NK-92 (cell line): Measurements from ENCODE around the gene NRP1.
"Not testable (repeated sequence)": the region's sequence is repeated elsewhere in the genome, so short reads cannot be mapped to it uniquely, and the experiment has no call there.

ENCODE experiments used
- DNase-seq: peaks from one replicate; lab custom pipeline; 2025; ENCODE audit not compliant: unreplicated experiment; lab: John Stamatoyannopoulos, UW

NRP1 gene

DNA sequence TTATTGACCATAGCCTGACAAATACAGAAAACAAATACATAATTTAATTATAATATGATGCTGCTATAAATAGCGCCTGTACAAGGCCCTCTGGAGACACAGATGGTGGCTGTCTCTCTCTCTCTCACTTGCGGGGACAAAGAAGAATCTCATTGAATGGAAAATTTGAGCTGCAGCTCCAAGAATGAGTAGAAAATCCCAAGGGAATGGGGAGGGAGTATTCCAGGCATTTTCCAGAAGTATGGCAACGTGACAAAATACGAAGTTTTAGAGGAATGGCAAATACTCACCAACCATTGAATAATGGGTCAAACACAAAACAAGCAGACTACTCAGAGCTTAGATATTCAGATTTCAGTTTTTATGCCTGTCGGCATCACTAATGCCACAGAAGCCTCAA is 179.9 kb downstream of the NRP1 start:
- no peak for DNase-seq

DNA sequence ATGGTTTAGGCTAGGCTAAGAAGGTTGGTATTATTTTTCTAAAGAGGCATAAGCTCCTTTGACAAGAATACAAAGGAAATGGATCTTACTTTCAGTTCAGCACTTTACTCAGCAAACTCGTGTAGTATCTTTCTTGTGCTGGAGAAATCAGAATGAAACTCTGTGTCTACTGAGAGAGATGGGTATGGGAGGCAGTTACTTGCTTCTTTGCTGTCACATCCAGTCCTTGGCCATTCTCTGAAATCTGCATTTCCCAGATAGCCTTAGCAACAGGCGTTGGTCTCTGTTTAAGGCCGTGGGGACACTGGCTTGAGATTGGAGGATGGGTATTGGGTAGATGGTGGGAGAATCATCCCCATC is 180.5 kb downstream of the NRP1 start:
- DNase-seq, result no peak

DNA sequence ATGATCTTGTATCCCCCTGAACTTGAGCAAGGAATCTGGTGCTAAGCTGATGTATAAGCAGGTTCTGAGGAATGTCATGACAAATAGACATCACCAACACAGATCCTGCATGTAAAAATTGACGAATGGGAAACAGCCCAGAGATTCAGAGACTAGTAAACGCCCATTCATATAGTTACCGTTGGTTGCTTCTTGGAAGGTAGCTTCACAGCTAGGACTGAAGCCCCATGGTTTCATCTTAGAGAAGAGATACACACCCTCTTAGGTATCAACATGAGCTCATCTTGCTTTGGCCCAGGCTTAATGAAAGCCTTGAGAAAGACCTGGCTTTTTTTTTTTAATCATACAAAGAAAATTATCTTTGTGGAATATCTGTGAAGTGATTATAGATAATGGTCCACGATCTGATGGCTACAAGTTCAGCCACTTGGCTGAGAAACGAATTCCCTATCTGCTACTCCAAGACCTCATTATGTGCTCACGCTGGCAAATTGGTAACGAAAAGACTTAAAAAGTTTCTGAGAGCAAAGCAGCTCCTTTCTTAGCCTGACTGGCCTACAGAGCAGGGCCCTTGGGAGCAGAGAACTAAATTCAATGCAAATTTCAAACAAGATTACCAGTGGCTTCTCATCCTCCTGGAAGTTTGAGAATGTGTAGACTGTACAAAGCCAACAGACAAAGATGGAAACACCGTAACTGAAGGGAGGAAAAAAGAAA is 181.1 kb downstream of the NRP1 start:
- no peak for DNase-seq

DNA sequence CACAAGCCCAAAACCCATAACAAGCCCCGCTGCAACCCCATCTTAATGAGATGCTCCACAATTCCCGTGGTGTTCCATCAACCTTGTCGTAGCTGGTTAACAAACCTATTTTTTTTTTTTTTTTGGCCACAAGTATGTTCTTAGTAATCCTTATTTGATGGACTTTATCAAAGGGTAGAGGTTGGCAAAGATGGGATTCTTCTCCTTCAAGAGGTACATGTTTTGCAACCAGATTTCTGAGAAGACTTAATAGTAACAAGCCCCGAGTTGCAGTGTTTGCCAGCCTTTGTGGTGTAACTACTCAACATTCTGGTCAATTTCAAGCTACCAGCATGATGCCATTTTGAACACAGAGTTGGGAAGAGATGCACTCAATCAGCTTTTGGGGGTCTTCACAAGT is 181.7 kb downstream of the NRP1 start:
- DNase-seq, result no peak

DNA sequence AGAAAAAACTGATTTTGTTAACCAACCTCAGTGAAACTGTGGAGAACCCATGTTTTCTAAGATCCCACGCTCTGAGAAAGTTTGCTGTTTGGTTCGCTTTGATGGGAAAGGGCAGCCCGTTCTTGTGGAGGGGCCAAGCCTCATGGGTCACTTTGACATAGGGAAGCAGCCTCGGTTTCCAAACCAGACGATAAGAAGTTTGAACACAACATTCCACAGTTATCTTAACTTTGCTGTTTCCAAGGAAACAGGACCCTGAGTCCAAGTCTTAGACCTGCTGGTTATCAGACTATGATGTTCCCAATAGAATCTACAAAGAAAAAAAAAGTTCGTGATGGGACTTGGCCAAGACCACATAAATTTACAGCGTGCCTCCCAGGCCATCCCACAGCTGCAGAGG is 182.3 kb downstream of the NRP1 start:
- DNase-seq, result no peak

DNA sequence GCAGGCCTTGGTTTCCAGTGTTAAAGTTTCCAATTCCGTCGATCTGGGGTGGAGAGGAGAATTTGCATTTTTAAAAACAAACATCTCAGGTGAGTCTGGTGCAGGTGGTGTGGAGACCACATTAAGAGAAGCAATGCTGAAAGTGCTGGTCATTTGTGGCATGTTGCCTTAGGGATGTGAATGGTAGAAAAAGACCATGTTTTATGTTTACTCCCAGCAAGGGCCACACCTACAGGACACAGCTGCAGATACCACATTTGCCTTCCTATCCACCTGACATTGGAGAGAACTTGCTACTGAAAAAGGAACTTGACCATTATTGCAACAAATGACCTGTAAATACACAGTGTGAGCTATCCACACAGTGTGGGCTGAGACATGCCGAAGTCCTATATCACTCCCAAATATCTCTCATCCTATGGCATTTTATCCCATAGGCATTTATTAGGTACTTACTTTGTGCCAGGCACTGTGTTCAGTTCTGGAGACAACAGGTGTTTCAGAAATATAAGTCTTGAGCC is 183.1 kb downstream of the NRP1 start:
- no peak for DNase-seq

DNA sequence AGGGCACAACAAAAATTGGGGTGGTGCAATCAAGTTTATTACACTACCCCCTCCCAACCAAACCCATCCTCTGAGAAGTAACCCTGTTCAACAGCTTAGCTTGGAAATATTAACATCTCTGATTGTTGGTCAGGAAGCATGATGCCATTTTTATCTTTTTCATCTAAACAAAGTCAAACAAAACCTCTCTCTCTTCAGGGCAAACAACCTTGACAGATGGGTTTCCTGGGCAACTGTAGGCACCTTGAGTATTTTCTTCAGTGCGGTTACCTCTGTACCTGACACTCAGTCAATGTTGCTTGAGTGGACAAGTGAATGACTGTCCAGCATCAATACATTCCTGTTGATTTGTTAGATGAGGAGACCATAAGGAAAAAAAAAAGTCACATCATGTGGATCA is 183.6 kb downstream of the NRP1 start:
- DNase-seq, result no peak

DNA sequence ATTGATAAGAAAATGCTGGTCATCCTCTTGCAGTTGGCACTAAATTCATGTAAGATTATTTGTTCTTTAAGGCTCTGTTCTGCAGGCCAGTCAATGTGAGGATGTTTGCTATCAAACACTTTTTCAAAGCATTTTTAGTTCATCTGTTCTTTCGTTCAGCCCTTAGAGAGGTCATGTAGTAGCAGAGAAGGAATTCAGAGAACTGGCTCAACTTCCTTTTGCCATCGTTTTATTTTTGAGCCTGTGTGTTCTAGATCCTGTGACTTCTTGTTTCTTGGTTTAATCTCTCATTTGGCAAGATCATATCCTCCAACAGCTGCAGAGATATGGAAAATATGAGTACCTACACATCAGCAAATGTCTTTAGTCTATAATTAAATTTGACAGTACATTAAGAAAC is 184.3 kb downstream of the NRP1 start:
- no peak for DNase-seq

DNA sequence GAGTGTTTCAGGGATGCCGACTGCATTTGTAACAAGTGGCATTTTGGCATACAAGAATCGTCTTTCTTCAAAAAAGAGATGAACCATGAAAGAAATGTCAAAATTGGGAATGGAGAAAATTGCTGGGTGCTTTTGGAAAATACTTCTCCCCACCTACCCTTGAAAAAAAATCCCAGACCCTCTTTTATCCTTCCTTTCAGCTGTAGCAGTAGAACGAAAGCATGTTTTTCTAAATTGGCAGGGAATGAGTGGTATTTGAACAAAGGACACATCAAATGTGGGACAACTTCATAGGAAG is 187.5 kb downstream of the NRP1 start:
- no peak for DNase-seq

DNA sequence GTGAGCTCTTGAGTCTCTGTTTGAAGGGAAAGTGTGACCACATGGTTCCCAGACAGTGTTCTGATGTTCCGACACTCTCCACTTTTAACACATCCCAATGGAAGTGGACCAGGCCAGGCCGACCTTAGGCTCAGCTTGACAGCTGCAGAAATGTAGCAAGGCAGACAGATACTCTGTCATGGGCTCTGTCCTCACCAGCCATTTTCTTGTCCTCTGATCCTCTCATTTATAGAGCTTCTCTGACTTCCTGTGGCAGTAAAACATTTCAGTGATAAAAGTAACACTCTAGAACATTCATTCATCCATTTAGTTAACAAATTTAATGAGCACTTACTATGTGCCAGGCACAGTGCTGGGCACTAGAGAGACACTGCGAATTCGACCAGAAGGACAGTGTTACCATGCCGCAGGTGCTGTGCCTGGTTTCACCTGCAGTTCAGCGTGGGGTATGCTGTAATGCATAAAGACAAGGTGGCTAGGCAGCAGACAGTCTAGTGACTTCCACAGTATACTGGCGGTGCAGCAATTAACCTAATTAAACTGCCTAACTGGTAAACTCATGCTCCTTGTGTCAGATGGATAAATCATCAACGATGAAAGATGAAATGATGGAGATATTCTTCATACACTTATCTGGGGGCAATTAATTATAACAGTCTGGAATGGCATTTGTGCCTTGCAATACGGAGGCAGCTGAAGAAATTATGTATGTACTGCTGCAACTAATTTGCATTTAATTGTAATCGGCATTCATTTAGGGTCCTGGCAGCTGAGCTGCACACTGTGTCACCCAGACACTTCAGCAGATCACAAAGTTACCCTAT is 188.1 kb downstream of the NRP1 start:
- no peak for DNase-seq

DNA sequence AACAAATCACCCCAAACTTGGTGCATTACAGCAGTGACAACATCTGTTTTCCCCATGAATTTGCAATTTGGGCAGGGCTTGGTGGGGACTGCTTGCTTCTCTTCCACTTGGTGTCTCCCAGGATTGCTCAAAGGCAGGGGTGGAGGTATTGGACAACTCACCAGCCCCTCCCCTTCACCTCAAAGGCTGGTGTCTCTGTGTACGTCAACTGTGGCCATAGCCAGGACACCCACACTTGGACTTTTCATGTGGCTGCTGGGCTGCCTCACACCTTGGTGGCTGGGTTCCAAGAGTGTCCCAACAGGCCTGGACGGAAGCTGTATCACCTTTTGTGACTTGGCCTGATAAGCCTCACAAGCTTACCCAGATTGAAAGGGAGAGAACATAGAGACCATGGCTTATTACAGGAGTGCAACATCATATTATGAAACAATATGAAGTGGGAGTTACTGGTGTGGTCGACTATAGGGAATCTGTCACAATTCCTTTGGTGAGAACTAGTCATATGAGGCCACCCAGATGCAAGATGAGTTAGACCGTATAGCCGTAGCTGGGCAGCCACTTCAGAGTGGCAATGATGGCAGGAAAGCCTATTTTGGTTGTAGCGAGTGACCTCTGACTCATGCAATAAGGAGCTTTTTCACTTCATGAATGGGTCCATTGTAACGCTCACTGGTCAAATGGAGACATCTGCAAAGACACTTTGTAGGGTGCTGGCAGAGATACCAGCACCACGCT is 188.8 kb downstream of the NRP1 start:
- no peak for DNase-seq

DNA sequence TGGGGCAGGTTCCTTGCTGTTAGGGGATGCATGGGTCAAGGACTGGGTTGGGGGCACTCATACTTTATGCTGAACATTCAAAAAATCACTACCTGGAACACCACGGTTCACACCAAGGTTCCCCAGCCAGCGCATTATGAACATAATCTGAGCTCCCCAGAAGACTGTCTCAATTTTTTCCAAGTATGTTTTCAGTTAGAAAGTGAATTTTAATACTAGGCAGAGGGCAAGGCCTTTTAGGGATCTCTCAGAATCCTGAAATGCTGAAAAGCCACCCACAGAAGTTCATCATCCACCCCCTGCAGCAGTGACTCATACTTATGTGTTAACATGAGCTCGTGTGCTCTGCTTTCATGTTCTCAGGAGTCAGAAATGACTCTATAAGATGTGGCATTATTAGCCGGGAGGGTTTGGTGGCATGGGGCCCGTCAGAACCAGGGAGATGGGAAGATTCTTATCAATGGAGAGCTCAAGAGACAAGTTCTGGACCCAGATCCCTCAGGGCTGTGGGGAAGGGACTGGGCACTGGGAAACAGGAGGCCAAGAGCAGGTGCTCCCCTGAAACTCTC is 191.2 kb downstream of the NRP1 start:
- DNase-seq, result no peak

DNA sequence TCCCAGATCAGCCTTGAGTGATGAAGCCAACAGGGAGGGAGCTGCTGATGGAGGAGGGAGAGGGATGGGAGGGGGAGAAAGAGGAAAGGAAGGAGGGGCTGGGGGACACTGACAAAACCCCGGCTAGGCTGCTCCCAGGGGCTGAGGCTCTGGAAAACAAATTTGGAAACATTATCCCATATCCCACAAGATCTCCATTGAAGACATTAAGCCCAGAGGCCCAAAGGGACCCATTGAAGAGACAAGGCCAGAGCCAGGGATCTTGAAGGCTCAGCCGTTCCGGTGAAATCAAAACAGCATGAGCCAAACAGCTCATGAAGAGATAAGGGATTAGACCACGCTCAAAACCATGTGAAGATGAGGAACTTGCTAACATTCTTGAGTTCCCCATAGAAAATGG is 192.2 kb downstream of the NRP1 start:
- no peak for DNase-seq

DNA sequence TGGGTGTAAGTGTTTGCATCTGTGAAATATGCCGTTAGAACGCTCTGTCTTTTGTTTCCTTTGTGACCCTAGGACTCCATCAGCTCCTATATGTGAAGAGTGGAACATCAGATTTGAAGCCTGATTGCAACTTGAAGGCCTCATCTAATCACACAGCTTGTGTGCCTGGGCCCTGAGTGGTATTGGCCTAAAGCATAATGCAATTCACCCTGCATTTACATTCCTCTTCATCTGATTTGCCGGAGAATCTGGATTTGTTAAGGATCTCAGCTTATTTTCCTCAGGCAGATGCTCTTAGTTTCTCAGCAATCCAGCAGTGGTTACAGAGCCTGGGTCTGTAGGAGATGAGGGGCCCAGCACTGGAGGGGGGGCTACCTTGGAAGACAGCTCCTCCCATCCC is 193.2 kb downstream of the NRP1 start:
- no peak for DNase-seq

DNA sequence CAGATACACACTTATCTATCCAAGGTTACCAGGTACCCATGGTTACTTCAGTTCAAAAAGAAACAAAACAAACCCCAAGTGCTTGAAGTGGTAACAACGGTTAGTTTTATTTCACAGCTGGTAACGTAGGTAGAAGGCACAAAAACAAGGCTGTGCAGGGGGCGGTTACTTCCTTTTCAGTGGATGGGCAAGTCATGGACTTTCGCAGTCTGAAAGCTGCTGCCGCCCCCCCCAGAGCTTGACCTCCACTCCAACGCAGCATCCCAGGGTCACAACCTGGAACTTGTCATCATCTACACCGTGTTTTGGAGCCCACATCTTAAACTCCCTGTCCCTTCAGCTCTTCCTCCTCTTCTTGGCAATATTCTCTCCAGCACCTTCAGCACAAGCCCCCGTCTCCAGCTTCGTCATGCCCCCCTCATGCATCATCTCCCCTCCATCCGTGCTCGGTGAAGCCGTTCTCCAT is 195.3 kb downstream of the NRP1 start:
- no peak for DNase-seq

DNA sequence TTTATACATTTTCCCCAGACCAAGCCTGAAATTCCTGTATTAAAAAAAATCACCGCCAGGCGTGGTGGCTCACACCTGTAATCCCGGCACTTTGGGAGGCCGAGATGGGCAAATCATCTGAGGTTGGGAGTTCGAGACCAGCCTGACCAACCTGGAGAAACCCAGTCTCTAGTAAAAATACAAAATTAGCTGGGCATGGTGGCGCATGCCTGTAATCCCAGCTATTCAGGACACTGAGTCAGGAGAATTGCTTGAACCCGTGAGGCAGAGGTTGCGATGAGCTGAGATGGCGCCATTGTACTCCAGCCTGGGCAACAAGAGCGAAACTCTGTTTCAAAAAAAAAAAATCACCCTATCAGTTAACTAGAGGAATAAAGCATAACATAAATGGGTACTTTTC is 195.8 kb downstream of the NRP1 start:
- not testable (repeated sequence) for DNase-seq

DNA sequence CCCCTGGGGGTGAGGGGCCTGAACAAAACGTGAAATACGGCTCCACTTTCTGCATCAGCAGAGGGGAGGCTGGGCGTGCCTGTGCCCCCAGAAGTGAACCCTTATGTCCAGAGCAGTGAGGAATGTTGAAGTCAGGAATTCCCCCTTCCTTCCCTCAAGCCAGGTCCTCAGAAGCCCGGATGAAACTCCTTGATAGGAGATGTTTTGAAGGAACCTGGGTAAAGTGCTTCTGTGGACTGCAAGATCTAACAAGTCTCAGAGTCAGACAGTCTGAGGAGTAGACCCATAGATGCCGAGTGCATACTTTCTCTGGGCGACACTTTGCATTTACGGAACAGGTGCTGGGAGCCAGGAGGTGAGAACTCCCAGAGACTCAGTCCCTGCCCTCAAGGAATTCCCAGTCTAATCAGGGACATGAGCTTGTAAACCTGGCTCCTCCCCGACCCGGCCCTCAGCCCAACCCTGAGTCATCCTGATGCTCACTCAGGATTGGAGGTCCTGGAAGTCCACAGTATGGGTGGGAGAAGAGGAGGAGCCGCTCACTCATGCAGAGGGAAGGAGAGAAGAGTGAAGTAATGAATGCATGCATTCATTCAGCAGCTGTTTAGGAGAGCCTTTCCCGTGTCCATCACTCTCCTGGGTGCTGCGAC is 197.0 kb downstream of the NRP1 start:
- no peak for DNase-seq

DNA sequence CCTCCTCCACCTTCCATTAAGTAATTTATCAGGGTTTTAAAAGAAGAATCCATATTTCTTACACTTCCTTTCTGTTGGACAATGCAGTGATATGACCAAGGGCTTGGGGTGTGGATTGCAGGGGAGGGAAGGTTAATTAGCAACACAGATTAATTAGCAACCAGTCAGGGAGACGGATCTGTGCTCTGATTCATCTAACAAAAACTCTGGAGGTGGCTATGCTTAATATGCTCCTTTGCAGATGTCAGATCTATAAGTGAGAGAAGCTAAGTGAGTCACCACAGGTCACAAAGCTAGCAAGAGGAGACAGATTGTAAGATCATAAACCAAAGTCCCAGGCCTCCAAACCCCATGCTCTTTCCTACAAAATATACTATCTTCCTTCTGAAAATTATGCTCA is 197.7 kb downstream of the NRP1 start:
- no peak for DNase-seq

DNA sequence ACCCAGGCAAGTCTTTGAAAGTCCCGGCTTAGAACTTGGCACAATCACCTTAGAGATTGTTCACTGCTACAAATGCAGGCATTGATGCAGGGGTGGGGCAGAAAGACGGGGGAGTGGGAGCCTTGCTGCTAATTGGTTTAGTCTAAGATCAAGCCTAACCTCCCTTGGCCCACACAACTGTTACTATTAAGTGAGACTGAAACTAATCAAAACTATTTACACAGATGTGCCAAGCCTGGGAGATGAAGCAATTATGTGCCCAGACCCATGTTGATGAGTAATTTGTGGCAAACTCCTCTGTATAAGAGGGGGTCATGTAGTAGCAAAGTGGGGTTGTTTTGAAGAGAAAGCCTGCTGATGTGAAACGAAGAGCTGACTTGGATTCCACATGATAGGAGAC is 198.2 kb downstream of the NRP1 start:
- no peak for DNase-seq

DNA sequence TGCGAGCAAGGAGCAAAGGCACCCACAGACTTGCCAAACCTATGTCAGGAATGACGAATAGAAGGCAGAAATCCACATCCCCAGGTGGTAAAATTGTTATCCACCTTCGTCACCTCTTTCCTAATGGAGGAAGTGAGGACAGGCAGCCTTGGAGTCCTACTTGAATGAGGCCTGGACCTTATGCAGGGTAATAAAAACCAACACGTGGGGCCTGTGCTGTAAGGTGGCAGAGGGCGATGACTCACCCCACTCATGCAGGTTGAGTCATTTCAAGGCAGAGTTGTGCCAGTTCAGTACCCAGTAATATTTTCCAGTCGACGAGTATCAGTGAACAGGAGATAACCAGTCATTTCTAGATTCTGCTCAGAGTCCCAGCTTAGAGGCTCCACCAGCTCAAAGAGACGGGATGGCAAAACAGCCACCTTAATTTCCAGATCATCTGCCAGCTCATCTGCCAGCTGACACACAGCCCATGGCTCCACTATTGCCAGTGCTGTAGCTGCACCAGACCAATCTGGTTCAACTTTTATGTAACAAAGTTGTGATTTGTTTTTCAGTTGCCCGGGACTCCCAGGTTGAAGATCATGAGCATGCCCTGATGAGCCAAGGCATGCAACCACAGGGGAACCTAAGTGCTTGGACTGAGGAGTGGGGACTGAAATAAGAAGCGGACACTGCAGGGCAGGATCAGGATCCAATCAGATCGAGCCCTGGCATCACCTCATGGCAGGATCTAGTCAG is 200.3 kb downstream of the NRP1 start:
- DNase-seq, result no peak
